ENCODE measurements around the gene MOB4.

GRCh38 chr2:197517150-197517549 lies 1.3 kb downstream of the MOB4 start:
- no peak for TF ChIP-seq EZH2phosphoT487 (IDR thresholded peaks at IDR 0.05; ENCODE audit: borderline replicate concordance, low read depth, low read length)
- TF ChIP-seq CTCF (conservative IDR thresholded peaks at IDR 0.05; ENCODE audit: low read length) = no peak

Measured in OCI-LY7 (cell line).